HepG2 (cell line): ENCODE measurements around the gene ANKRD65. TPM values are rescaled to one million over a fixed set of nuclear protein-coding genes. Genes with fewer than 3 reads are reported as not detected.

Source experiments
- EEA1 ChIP-seq: sonication (generic); formaldehyde crosslinking; IDR thresholded peaks from 2 replicates; pipeline ENCODE4 v1.5.1; 2020; ENCODE audit warnings: mild to moderate bottlenecking, missing genetic modification reagents, borderline replicate concordance
- JUNB ChIP-seq: sonication (generic); formaldehyde crosslinking; IDR thresholded peaks from 2 replicates; pipeline ENCODE4 v1.8.0; 2022; ENCODE audit warnings: missing genetic modification reagents, mild to moderate bottlenecking, borderline replicate concordance
- MED13 ChIP-seq: sonication (generic); formaldehyde crosslinking; IDR thresholded peaks from 2 replicates; pipeline ENCODE4 v1.5.0; 2020; ENCODE audit warnings: missing genetic modification reagents
- PRPF4 ChIP-seq: fragments of 200-400 bp; formaldehyde crosslinking; IDR thresholded peaks from 2 replicates; pipeline ENCODE4 v1.6.1; 2016; ENCODE audit warnings: low read length, low read depth; ENCODE audit not compliant: poor library complexity, severe bottlenecking
- RARG ChIP-seq: sonication (generic); formaldehyde crosslinking; IDR thresholded peaks from 2 replicates; pipeline ENCODE4 v1.4.0; 2020; ENCODE audit warnings: low read depth, mild to moderate bottlenecking, missing genetic modification reagents
- RELA ChIP-seq: sonication (generic); formaldehyde crosslinking; IDR thresholded peaks from 2 replicates; pipeline ENCODE4 v1.4.0; 2020; ENCODE audit warnings: missing genetic modification reagents
- RXRB ChIP-seq: IDR thresholded peaks from 2 replicates; pipeline ENCODE4 v1.6.1; 2016; ENCODE audit warnings: borderline replicate concordance, missing genetic modification reagents, missing compliant biosample characterization
- SSRP1 ChIP-seq: IDR thresholded peaks from 2 replicates; pipeline ENCODE4 v1.6.1; 2016; ENCODE audit warnings: control low read depth
- TCF7 ChIP-seq: sonication (generic); IDR thresholded peaks from 2 replicates; pipeline ENCODE4 v1.6.1; 2016; ENCODE audit warnings: antibody characterized with exemption, low read depth
- TEAD2 ChIP-seq: sonication (generic); formaldehyde crosslinking; IDR thresholded peaks from 2 replicates; pipeline ENCODE4 v1.9.0; 2021; ENCODE audit warnings: missing genetic modification reagents
- ZNF776 ChIP-seq: sonication (generic); formaldehyde crosslinking; IDR thresholded peaks from 2 replicates; pipeline ENCODE4 v1.4.0; 2020; ENCODE audit warnings: mild to moderate bottlenecking, missing genetic modification reagents
- ZNF83 ChIP-seq: sonication (generic); formaldehyde crosslinking; IDR thresholded peaks from 2 replicates; pipeline ENCODE4 v1.4.0; 2020; ENCODE audit warnings: missing genetic modification reagents, mild to moderate bottlenecking, borderline replicate concordance
- ZNF878 ChIP-seq: sonication (generic); formaldehyde crosslinking; IDR thresholded peaks from 2 replicates; pipeline ENCODE4 v1.8.1; 2023; ENCODE audit warnings: mild to moderate bottlenecking, missing genetic modification reagents, moderate library complexity
- ZSCAN25 ChIP-seq: sonication (generic); formaldehyde crosslinking; IDR thresholded peaks from 2 replicates; pipeline ENCODE4 v1.8.0; 2022; ENCODE audit warnings: mild to moderate bottlenecking, missing genetic modification reagents
- polyA plus RNA-seq, 8 experiments: library from polyadenylated mRNA; depleted of rRNA in 3 of 8; stranded (reverse) in 7 of 8; unstranded in 1 of 8; fragments of >200 nt; fragmentation: Illumina TruSeq in 4 of 8; extraction: Trizol in 4 of 8; gene quantifications; 2 replicates each; pipeline versions ENCODE4 v1.2.1 to v1.2.3, GENCODE V29; 2011 to 2016; ENCODE audit warnings: low read depth in 4 of 8, missing spikeins in 1 of 8, mixed read lengths in 1 of 8; ENCODE audit not compliant: insufficient read depth in 1 of 8
- total RNA-seq, 5 experiments: library from RNA; depleted of rRNA; stranded (reverse); fragments of >200 nt; fragmentation: Illumina TruSeq; extraction: Trizol; gene quantifications; 2 replicates each; pipeline ENCODE4 v1.2.3, GENCODE V29; 2016; ENCODE audit warnings: low read depth in 1 of 5
- TF ChIP-seq, protein P1 (sequence below): IDR thresholded peaks from 2 replicates; pipeline ENCODE4 v1.6.1; 2012; ENCODE audit warnings: low read length, improper control_type of control experiment
- TF ChIP-seq, protein P2 (sequence below): sonication (generic); formaldehyde crosslinking; IDR thresholded peaks from 2 replicates; pipeline ENCODE4 v1.5.0; 2020; ENCODE audit warnings: missing genetic modification reagents, mild to moderate bottlenecking, borderline replicate concordance
- TF ChIP-seq, protein P3 (sequence below): sonication (generic); formaldehyde crosslinking; IDR thresholded peaks from 2 replicates; pipeline ENCODE4 v1.5.1; 2020; ENCODE audit warnings: missing genetic modification reagents, mild to moderate bottlenecking, borderline replicate concordance
- TF ChIP-seq, protein P4 (sequence below): sonication (generic); formaldehyde crosslinking; conservative IDR thresholded peaks from 2 replicates; pipeline ENCODE4 v1.8.0; 2022; ENCODE audit warnings: mild to moderate bottlenecking, moderate library complexity, missing genetic modification reagents
- TF ChIP-seq, protein P5 (sequence below): sonication (generic); formaldehyde crosslinking; conservative IDR thresholded peaks from 2 replicates; pipeline ENCODE4 v1.4.0; 2020; ENCODE audit warnings: missing genetic modification reagents

ANKRD65 gene
- total and polyA plus RNA-seq, 2 of the 13 experiments (the other 11 are each of a cell fraction or from before 2014, with no cell fraction given): 12.1 to 30.1 TPM

DNA sequence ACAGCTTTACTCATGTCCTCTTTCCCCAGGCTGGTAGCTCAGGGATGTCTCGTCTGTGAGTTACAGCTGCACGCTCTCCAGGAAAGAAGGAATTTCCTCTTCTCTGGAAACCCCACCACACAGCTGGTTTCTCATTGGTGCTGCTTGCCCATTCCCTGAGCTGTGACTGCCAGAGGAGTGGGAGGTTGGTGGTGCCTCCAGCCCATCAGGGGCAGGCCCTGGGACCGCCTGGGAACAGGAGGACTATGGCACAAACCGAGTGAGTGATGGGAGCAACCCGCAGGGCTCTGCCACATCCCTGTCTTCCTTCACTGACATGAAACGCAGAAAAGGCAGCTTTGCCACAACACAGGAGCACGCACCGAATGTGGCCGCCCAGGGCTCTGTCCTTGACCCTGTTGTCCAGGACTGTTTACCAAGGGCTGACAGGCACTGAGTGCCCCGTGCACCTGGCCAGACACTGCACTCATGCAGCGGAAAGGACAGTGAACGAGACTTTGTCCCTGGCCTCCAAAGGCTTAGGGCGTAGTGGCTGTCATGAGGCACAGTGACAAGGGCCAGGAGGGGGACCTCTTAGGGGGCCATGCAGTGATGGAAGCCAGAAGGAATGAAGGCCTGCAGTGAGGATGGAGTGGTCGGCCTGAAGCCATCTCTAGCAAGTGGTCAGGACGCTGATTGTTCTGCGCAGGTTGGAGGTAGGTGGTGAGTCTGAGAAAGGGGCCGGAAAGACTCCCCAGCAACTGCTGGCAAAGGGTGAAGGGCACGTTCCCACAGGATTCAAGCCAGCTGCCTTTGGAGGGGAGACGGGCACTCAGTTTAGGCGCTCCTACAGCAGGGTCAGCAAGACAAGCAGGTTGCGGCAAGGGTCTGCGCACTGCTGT lies 20.3 kb downstream of the ANKRD65 start (continued):
- TF ChIP-seq ZNF878 (CRISPR knock-in tag) (peak; percentile 88), MED13 (CRISPR knock-in tag) (no peak), SSRP1 (CRISPR knock-in tag) (peak; percentile 88), JUNB (no peak), EEA1 (no peak), RELA (CRISPR knock-in tag) (no peak; the same call in 1 of the 2 replicates), TEAD2 (CRISPR knock-in tag) (no peak), ZNF776 (CRISPR knock-in tag) (0 out of 2 replicates have a peak, but pooled peaks have one; percentile 9), RXRB (CRISPR knock-in tag) (peak; percentile 99), TCF7 (no peak; the same call in 1 of the 2 replicates), PRPF4 (no peak), RARG (CRISPR knock-in tag) (no peak; the same call in 1 of the 2 replicates), ZSCAN25 (CRISPR knock-in tag) (peak; percentile 92), ZNF83 (0 out of 2 replicates have a peak, but pooled peaks have one; percentile 14)
- TF ChIP-seq, protein P1, sequence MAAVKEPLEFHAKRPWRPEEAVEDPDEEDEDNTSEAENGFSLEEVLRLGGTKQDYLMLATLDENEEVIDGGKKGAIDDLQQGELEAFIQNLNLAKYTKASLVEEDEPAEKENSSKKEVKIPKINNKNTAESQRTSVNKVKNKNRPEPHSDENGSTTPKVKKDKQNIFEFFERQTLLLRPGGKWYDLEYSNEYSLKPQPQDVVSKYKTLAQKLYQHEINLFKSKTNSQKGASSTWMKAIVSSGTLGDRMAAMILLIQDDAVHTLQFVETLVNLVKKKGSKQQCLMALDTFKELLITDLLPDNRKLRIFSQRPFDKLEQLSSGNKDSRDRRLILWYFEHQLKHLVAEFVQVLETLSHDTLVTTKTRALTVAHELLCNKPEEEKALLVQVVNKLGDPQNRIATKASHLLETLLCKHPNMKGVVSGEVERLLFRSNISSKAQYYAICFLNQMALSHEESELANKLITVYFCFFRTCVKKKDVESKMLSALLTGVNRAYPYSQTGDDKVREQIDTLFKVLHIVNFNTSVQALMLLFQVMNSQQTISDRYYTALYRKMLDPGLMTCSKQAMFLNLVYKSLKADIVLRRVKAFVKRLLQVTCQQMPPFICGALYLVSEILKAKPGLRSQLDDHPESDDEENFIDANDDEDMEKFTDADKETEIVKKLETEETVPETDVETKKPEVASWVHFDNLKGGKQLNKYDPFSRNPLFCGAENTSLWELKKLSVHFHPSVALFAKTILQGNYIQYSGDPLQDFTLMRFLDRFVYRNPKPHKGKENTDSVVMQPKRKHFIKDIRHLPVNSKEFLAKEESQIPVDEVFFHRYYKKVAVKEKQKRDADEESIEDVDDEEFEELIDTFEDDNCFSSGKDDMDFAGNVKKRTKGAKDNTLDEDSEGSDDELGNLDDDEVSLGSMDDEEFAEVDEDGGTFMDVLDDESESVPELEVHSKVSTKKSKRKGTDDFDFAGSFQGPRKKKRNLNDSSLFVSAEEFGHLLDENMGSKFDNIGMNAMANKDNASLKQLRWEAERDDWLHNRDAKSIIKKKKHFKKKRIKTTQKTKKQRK: no peak
- TF ChIP-seq, protein P2, sequence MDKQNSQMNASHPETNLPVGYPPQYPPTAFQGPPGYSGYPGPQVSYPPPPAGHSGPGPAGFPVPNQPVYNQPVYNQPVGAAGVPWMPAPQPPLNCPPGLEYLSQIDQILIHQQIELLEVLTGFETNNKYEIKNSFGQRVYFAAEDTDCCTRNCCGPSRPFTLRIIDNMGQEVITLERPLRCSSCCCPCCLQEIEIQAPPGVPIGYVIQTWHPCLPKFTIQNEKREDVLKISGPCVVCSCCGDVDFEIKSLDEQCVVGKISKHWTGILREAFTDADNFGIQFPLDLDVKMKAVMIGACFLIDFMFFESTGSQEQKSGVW (CRISPR knock-in tag): no peak
- TF ChIP-seq, protein P3, sequence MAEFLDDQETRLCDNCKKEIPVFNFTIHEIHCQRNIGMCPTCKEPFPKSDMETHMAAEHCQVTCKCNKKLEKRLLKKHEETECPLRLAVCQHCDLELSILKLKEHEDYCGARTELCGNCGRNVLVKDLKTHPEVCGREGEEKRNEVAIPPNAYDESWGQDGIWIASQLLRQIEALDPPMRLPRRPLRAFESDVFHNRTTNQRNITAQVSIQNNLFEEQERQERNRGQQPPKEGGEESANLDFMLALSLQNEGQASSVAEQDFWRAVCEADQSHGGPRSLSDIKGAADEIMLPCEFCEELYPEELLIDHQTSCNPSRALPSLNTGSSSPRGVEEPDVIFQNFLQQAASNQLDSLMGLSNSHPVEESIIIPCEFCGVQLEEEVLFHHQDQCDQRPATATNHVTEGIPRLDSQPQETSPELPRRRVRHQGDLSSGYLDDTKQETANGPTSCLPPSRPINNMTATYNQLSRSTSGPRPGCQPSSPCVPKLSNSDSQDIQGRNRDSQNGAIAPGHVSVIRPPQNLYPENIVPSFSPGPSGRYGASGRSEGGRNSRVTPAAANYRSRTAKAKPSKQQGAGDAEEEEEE (CRISPR knock-in tag): no peak
- TF ChIP-seq, protein P4, sequence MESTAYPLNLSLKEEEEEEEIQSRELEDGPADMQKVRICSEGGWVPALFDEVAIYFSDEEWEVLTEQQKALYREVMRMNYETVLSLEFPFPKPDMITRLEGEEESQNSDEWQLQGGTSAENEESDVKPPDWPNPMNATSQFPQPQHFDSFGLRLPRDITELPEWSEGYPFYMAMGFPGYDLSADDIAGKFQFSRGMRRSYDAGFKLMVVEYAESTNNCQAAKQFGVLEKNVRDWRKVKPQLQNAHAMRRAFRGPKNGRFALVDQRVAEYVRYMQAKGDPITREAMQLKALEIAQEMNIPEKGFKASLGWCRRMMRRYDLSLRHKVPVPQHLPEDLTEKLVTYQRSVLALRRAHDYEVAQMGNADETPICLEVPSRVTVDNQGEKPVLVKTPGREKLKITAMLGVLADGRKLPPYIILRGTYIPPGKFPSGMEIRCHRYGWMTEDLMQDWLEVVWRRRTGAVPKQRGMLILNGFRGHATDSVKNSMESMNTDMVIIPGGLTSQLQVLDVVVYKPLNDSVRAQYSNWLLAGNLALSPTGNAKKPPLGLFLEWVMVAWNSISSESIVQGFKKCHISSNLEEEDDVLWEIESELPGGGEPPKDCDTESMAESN (CRISPR knock-in tag): peak; percentile 88
- TF ChIP-seq, protein P5, sequence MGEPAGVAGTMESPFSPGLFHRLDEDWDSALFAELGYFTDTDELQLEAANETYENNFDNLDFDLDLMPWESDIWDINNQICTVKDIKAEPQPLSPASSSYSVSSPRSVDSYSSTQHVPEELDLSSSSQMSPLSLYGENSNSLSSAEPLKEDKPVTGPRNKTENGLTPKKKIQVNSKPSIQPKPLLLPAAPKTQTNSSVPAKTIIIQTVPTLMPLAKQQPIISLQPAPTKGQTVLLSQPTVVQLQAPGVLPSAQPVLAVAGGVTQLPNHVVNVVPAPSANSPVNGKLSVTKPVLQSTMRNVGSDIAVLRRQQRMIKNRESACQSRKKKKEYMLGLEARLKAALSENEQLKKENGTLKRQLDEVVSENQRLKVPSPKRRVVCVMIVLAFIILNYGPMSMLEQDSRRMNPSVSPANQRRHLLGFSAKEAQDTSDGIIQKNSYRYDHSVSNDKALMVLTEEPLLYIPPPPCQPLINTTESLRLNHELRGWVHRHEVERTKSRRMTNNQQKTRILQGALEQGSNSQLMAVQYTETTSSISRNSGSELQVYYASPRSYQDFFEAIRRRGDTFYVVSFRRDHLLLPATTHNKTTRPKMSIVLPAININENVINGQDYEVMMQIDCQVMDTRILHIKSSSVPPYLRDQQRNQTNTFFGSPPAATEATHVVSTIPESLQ (CRISPR knock-in tag): peak; percentile 74; the same call in 1 of the 2 replicates
